ENCODE data around the gene CASP8.

DNA sequence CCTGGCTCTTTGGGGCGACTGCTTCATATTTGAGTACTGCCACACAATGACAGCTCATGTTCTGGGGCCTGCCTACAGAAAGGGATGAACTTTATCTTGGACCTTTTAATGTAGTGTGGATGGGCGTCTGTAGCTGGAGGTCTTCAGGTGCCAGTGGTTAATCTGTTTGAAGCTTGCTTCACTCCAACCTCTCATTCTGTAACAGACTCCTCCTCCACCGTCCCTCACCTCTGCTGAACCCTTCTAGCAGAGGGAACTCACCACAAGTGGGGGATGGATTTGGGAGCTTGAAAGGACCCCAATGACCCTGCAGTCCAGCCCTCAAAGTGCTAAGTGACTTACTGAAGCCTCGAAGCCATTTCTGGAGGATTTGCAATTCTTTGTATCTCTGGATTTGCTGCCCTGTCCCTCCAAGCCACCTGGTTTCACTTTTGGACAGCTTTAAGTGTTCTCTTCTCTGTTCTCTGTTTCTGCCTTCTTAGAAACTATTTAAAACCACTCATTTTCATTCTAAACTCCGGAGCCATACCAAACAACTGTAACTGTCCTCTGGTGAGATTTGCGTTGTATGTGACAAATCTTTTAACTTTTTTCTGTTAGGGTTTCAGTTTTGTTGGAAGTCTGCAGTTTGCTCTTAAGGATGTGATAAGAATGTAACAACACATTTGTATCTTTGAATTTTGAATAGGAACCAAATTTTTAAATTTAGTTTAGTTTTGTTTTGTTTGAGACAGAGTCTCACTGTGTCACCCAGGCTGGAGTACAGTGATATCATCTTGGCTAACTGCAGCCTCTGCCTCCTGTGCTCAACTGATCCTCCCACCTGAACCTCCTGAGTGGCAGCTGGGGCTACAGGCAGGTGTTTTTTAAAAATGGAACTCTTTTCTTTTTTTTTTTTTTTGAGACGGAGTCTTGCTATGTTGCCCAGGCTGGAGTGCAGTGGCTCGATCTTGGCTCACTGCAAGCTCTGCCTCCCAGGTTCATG lies 37.0 kb upstream of the CASP8 start:
- TF ChIP-seq ARNT (IDR thresholded peaks at IDR 0.05): no peak
- no peak for TF ChIP-seq FOXA1 (IDR thresholded peaks at IDR 0.05)

Measured in HEK293T (cell line).